CD4-positive, alpha-beta memory T cell (primary cell): Measurements from ENCODE around the gene PPAN. TPM values are rescaled to one million over a fixed set of nuclear protein-coding genes. Genes with fewer than 3 reads are reported as not detected.

Experiments
- CTCF ChIA-PET: fragments of 350-600 bp; sonication (Branson Sonifier 250); formaldehyde crosslinking; loops from one replicate; lab custom pipeline; 2021; ENCODE audit warnings: inconsistent platforms; ENCODE audit not compliant: partially characterized antibody; lab: Charles Lee
- POLR2A ChIA-PET: fragments of 350-600 bp; sonication (Branson Sonifier 250); formaldehyde crosslinking; loops from one replicate; lab custom pipeline; 2021; ENCODE audit not compliant: partially characterized antibody; lab: Charles Lee
- DNase-seq, 5 donors: peaks; one replicate each; pipeline versions ENCODE4 v3.0.0 to v3.0.0-alpha.2; 2020 to 2022; ENCODE audit warnings: mixed read lengths in 1 of 5
- H3K27ac ChIP-seq: one replicate; pipeline ENCODE4 v1.7.0; 2013; ENCODE audit warnings: low read depth, low read length
- H3K27me3 ChIP-seq: 2 replicates; pipeline ENCODE4 v1.7.0; 2013; ENCODE audit warnings: mild to moderate bottlenecking, low read length, moderate library complexity; ENCODE audit not compliant: insufficient read depth
- H3K36me3 ChIP-seq: 2 replicates; pipeline ENCODE4 v1.7.0; 2013; ENCODE audit warnings: mild to moderate bottlenecking, low read length, moderate library complexity; ENCODE audit not compliant: insufficient read depth
- H3K4me1 ChIP-seq: 2 replicates; pipeline ENCODE4 v1.7.0; 2013; ENCODE audit warnings: mild to moderate bottlenecking, low read length, moderate library complexity; ENCODE audit not compliant: insufficient read depth
- H3K4me3 ChIP-seq, 2 donors: one replicate each; pipeline ENCODE4 v1.7.0; 2013; ENCODE audit warnings: low read length in 2 of 2, mild to moderate bottlenecking in 1 of 2
- H3K9me3 ChIP-seq, 2 donors: one replicate each; pipeline ENCODE4 v1.7.0; 2013; ENCODE audit warnings: low read length in 2 of 2, control low read depth in 1 of 2; ENCODE audit not compliant: control insufficient read depth in 1 of 2
- H3K27ac Mint-ChIP-seq, 7 donors: one replicate each; pipeline ENCODE4 v1.8.0; 2020 to 2021; ENCODE audit warnings: mixed read lengths in 7 of 7, mild to moderate bottlenecking in 6 of 7, inconsistent platforms in 3 of 7, moderate library complexity in 3 of 7
- H3K27me3 Mint-ChIP-seq, 2 donors: one replicate each; pipeline ENCODE4 v1.8.0; 2020 to 2021; ENCODE audit warnings: mixed read lengths in 2 of 2
- H3K36me3 Mint-ChIP-seq, 2 donors: one replicate each; pipeline ENCODE4 v1.8.0; 2020 to 2021; ENCODE audit warnings: mixed read lengths in 2 of 2, inconsistent platforms in 1 of 2, mild to moderate bottlenecking in 1 of 2
- H3K4me1 Mint-ChIP-seq, 4 donors: one replicate each; pipeline ENCODE4 v1.8.0; 2020 to 2021; ENCODE audit warnings: mixed read lengths in 4 of 4, mild to moderate bottlenecking in 1 of 4
- H3K4me3 Mint-ChIP-seq, 8 donors: one replicate each; pipeline ENCODE4 v1.8.0; 2020 to 2021; ENCODE audit warnings: mixed read lengths in 8 of 8, mild to moderate bottlenecking in 7 of 8, moderate library complexity in 6 of 8, inconsistent platforms in 3 of 8
- H3K9me3 Mint-ChIP-seq, 8 donors: one replicate each; pipeline ENCODE4 v1.8.0; 2020 to 2021; ENCODE audit warnings: mixed read lengths in 8 of 8, mild to moderate bottlenecking in 5 of 8, inconsistent platforms in 3 of 8, moderate library complexity in 1 of 8
- intact Hi-C: fragments of 100-400 bp; cut with micrococcal nuclease; formaldehyde crosslinking; loops from one replicate; pipeline ENCODE4 v1.15.1; 2023
- polyA plus RNA-seq, 2 donors: library from polyadenylated mRNA; unstranded; fragments of 300-500 nt; fragmentation: Illumina TruSeq; gene quantifications; one replicate each; pipeline ENCODE4 v1.2.3, GENCODE V29; 2021
- total RNA-seq, 2 experiments: library from RNA; stranded (reverse); gene quantifications; one replicate each; pipeline ENCODE4 v1.2.3, GENCODE V29; 2021

Gene PPAN
- total and polyA plus RNA-seq, 4 experiments from 2014 or later, result 14.5 to 102 (median 71.8) TPM

DNA sequence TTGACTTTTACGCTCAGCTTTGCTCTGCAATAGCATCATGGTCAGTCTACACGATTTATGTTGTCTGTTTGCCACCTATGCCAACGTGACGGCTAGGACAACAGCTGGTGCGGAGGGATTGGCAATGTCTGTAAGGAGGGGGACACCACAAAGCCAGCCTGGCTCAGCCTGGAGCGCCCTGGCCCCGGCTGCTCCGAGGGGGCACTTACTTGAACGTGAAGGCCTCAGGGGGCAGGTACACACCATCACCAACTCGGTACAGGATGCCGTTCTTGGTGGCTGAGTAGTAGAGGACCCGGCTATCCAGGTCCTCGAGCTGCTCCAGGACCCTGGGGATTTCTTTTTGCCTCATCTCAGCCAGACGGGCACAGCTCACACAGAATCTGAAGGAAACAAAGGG is 40.0 kb downstream of the PPAN start:
- CTCF ChIA-PET, result no interaction called here
- POLR2A ChIA-PET, result interaction anchor here (1.3 to 1.5 kb wide), 2 partner anchors 9 to 27 kb away, joined by 3 to 5 read pairs; partner anchors contain the start of gene EIF3G
- peaks cover 0 to 2% (median 0%) of the 10 kb centered on the region in 8 donors for H3K9me3 Mint-ChIP-seq

GRCh38 chr19:10149427-10149826 is 43.3 kb downstream of the PPAN start:
- Mint-ChIP-seq H3K27ac (peak overlapping the region in 2 of 7 donors; percentile 51 to 82), H3K27me3 (no peaks in the 10 kb centered on the region), H3K36me3 (peaks cover 63 to 79% of the 10 kb centered on the region in 2 donors), H3K9me3 (peaks cover 0 to 2% (median 0%) of the 10 kb centered on the region in 8 donors), H3K4me3 (no peak overlapping the region), H3K4me1 (peaks cover 5 to 13% (median 10%) of the 10 kb centered on the region in 4 donors)
- ChIA-PET CTCF (no interaction called here), POLR2A (interaction anchor here (0.6 to 1.8 kb wide), 3 partner anchors 10 to 36 kb away, joined by 3 to 5 read pairs (median 4); no protein-coding TSS in a partner anchor)
- H3K36me3 ChIP-seq, result peaks cover 71% of the 10 kb centered on the region
- H3K4me1 ChIP-seq, result peaks cover 12% of the 10 kb centered on the region
- H3K4me3 ChIP-seq, result no peak overlapping the region
- no peaks in the 10 kb centered on the region for H3K9me3 ChIP-seq
- H3K27me3 ChIP-seq, result no peaks in the 10 kb centered on the region
- DNase-seq, result no peak
- intact Hi-C loops, result no loop called here
- no peak overlapping the region for H3K27ac ChIP-seq

More for the DNA sequence above, 40.0 kb downstream of the PPAN start:
- Mint-ChIP-seq H3K4me3 (no peak overlapping the region), H3K27me3 (no peaks in the 10 kb centered on the region), H3K27ac (peak overlapping the region; percentile 11 to 99 (median 70)), H3K36me3 (peaks cover 52 to 70% of the 10 kb centered on the region in 2 donors), H3K4me1 (peaks cover 18 to 45% (median 37%) of the 10 kb centered on the region in 4 donors)
- no peaks in the 10 kb centered on the region for H3K27me3 ChIP-seq
- peaks cover 45% of the 10 kb centered on the region for H3K4me1 ChIP-seq
- peaks cover 53% of the 10 kb centered on the region for H3K36me3 ChIP-seq
- no peak for DNase-seq
- no peaks in the 10 kb centered on the region for H3K9me3 ChIP-seq
- no peak overlapping the region for H3K4me3 ChIP-seq
- intact Hi-C loops, result no loop called here
- no peak overlapping the region for H3K27ac ChIP-seq

GRCh38 chr19:10151521-10151920 is 45.4 kb downstream of the PPAN start:
- Mint-ChIP-seq H3K4me1 (no peaks in the 10 kb centered on the region), H3K27ac (peak overlapping the region in 1 of 7 donors; percentile 60), H3K36me3 (peaks cover 67 to 74% of the 10 kb centered on the region in 2 donors), H3K9me3 (peaks cover 0 to 2% (median 0%) of the 10 kb centered on the region in 8 donors), H3K27me3 (no peaks in the 10 kb centered on the region), H3K4me3 (no peak overlapping the region)
- no peak for DNase-seq
- Histone ChIP-seq H3K27me3 (no peaks in the 10 kb centered on the region), H3K27ac (no peak overlapping the region), H3K4me1 (no peaks in the 10 kb centered on the region), H3K4me3 (no peak overlapping the region), H3K36me3 (peaks cover 75% of the 10 kb centered on the region), H3K9me3 (no peaks in the 10 kb centered on the region)
- intact Hi-C loops, result no loop called here
- POLR2A ChIA-PET, result no interaction called here
- CTCF ChIA-PET, result interaction anchor here (1.2 kb wide), 1 partner anchor 99 kb away, joined by 3 read pairs; no protein-coding TSS in a partner anchor

- Histone ChIP-seq H3K4me3 (no peak overlapping the region), H3K9me3 (no peaks in the 10 kb centered on the region), H3K27ac (no peak overlapping the region), H3K4me1 (no peaks in the 10 kb centered on the region), H3K27me3 (no peaks in the 10 kb centered on the region), H3K36me3 (peaks cover 77% of the 10 kb centered on the region)
- Mint-ChIP-seq H3K27ac (peak overlapping the region in 2 of 7 donors; percentile 36 to 46), H3K36me3 (peaks cover 70 to 77% of the 10 kb centered on the region in 2 donors), H3K4me1 (no peaks in the 10 kb centered on the region), H3K9me3 (peaks cover 0 to 2% (median 0%) of the 10 kb centered on the region in 8 donors), H3K27me3 (no peaks in the 10 kb centered on the region), H3K4me3 (no peak overlapping the region)
- POLR2A ChIA-PET, result no interaction called here
- CTCF ChIA-PET, result no interaction called here
- no peak for DNase-seq
- intact Hi-C loops, result no loop called here
Observed at GRCh38 chr19:10152100-10152499, 45.9 kb downstream of the PPAN start.

DNA sequence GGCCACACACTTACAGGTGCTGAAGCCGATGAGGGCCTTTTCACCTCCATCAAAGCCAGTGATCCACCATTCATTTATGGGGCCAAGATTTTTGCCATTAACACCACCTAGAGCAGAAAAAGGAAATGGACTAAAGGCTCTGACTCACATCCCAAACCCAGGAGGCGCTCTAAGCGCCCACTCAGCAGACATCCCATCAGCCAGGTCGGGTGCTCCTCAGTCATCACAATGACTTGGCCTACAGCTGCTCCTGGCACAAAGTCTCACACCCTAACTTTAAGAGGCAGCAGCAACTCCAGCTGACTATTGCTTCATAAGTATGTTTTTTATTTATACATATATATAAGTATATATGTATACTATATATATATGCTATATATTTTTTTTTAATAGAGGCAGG is 49.7 kb downstream of the PPAN start:
- no peak overlapping the region for H3K27ac ChIP-seq
- peaks cover 0 to 2% (median 0%) of the 10 kb centered on the region in 8 donors for H3K9me3 Mint-ChIP-seq
- peaks cover 93% of the 10 kb centered on the region for H3K36me3 ChIP-seq
- POLR2A ChIA-PET, result interaction anchor here (2.3 kb wide), 1 partner anchor 13 kb away, joined by 6 read pairs; no protein-coding TSS in a partner anchor
- H3K4me3 Mint-ChIP-seq, result no peak overlapping the region
- no peaks in the 10 kb centered on the region for H3K4me1 ChIP-seq
- CTCF ChIA-PET, result no interaction called here
- H3K27me3 Mint-ChIP-seq, result no peaks in the 10 kb centered on the region
- H3K36me3 Mint-ChIP-seq, result peaks cover 74 to 80% of the 10 kb centered on the region in 2 donors
- no peak for DNase-seq
- no peaks in the 10 kb centered on the region for H3K4me1 Mint-ChIP-seq
- no peaks in the 10 kb centered on the region for H3K9me3 ChIP-seq
- no peaks in the 10 kb centered on the region for H3K27me3 ChIP-seq
- no peak overlapping the region for H3K4me3 ChIP-seq
- H3K27ac Mint-ChIP-seq, result peak overlapping the region in 3 of 7 donors; percentile 15 to 31 (median 25)
- intact Hi-C loops, result no loop called here

DNA sequence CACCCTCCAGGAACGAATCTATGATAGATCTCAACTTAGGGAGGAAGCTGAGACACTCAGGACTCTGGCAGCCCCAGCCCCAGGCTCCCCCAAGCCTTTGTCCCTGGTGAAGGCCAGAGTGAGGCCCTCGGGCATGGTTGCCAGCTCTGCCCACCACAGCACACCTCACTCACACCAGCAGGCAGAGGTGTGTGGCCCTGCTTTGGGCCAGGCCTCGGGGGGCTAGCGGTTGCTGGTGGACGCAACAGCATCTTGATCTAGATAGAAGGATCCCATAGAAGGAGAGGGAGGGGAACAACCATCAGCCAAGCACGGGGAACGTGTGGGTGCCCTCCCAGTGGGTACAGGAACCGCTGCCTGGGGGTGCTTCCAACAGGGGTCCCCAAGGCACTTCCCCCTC is 51.9 kb downstream of the PPAN start:
- POLR2A ChIA-PET, result no interaction called here
- H3K4me1 Mint-ChIP-seq, result no peaks in the 10 kb centered on the region
- no peak overlapping the region for H3K27ac ChIP-seq
- CTCF ChIA-PET, result no interaction called here
- no peaks in the 10 kb centered on the region for H3K9me3 ChIP-seq
- peaks cover 81% of the 10 kb centered on the region for H3K36me3 ChIP-seq
- peak overlapping the region in 1 of 7 donors; percentile 61 for H3K27ac Mint-ChIP-seq
- H3K4me1 ChIP-seq, result no peaks in the 10 kb centered on the region
- H3K9me3 Mint-ChIP-seq, result no peaks in the 10 kb centered on the region
- H3K36me3 Mint-ChIP-seq, result peaks cover 69 to 74% of the 10 kb centered on the region in 2 donors
- H3K4me3 Mint-ChIP-seq, result no peak overlapping the region
- H3K4me3 ChIP-seq, result no peak overlapping the region
- H3K27me3 Mint-ChIP-seq, result no peaks in the 10 kb centered on the region
- intact Hi-C loops, result no loop called here
- H3K27me3 ChIP-seq, result no peaks in the 10 kb centered on the region
- DNase-seq, result no peak

GRCh38 chr19:10158485-10158884 is 52.3 kb downstream of the PPAN start:
- Mint-ChIP-seq H3K27ac (no peak overlapping the region), H3K36me3 (peaks cover 72 to 76% of the 10 kb centered on the region in 2 donors), H3K4me1 (no peaks in the 10 kb centered on the region), H3K4me3 (no peak overlapping the region), H3K9me3 (no peaks in the 10 kb centered on the region), H3K27me3 (no peaks in the 10 kb centered on the region)
- DNase-seq, result no peak
- Histone ChIP-seq H3K27ac (no peak overlapping the region), H3K27me3 (no peaks in the 10 kb centered on the region), H3K36me3 (peaks cover 85% of the 10 kb centered on the region), H3K4me1 (no peaks in the 10 kb centered on the region), H3K4me3 (no peak overlapping the region), H3K9me3 (no peaks in the 10 kb centered on the region)
- intact Hi-C loops, result no loop called here
- ChIA-PET POLR2A (interaction anchor here (0.5 to 0.9 kb wide), 2 partner anchors 14 to 333 kb away, joined by 3 to 4 read pairs; no protein-coding TSS in a partner anchor), CTCF (interaction anchor here (1.2 kb wide), 1 partner anchor 92 kb away, joined by 3 read pairs; no protein-coding TSS in a partner anchor)
